WTC11 (cell line): ENCODE measurements around the gene ALMS1.

Experiments used
- ATF1 ChIP-seq: sonication (generic); formaldehyde crosslinking; IDR thresholded peaks from 2 replicates; pipeline ENCODE4 v1.8.1; 2023; ENCODE audit warnings: mild to moderate bottlenecking, moderate library complexity, missing genetic modification reagents
- CREB1 ChIP-seq: sonication (generic); formaldehyde crosslinking; IDR thresholded peaks from 2 replicates; pipeline ENCODE4 v1.8.0; 2023; ENCODE audit warnings: mild to moderate bottlenecking, missing genetic modification reagents
- CTCF ChIP-seq: fragments of 200-600 bp; IDR thresholded peaks from 2 replicates; pipeline ENCODE4 v1.8.0; 2022; ENCODE audit warnings: antibody characterized with exemption
- E2F1 ChIP-seq: sonication (generic); formaldehyde crosslinking; IDR thresholded peaks from 2 replicates; pipeline ENCODE4 v1.8.0; 2022; ENCODE audit warnings: mild to moderate bottlenecking, missing genetic modification reagents
- JAZF1 ChIP-seq: fragments of 250-450 bp; sonication (Bioruptor Pico); IDR thresholded peaks from 2 replicates; pipeline ENCODE4 v1.9.0; 2021; ENCODE audit warnings: moderate library complexity, mild to moderate bottlenecking, inconsistent platforms
- JUN ChIP-seq: sonication (generic); formaldehyde crosslinking; IDR thresholded peaks from 2 replicates; pipeline ENCODE4 v1.8.0; 2023; ENCODE audit warnings: mild to moderate bottlenecking, missing genetic modification reagents
- NR2C2 ChIP-seq: sonication (generic); formaldehyde crosslinking; IDR thresholded peaks from 2 replicates; pipeline ENCODE4 v1.8.0; 2022; ENCODE audit warnings: mild to moderate bottlenecking, missing genetic modification reagents
- SP1 ChIP-seq: sonication (generic); formaldehyde crosslinking; conservative IDR thresholded peaks from 2 replicates; pipeline ENCODE4 v1.8.1; 2022; ENCODE audit warnings: missing genetic modification reagents
- ZNF138 ChIP-seq: sonication (generic); formaldehyde crosslinking; conservative IDR thresholded peaks from 2 replicates; pipeline ENCODE4 v1.8.1; 2022; ENCODE audit warnings: mild to moderate bottlenecking, moderate library complexity, missing genetic modification reagents

GRCh38 chr2:73406996-73407395 lies 21.4 kb downstream of the ALMS1 start:
- TF ChIP-seq SP1 (CRISPR knock-in tag) (no peak), CTCF (no peak), E2F1 (CRISPR knock-in tag) (no peak), JAZF1 (no peak), ATF1 (no peak), ZNF138 (CRISPR knock-in tag) (no peak), NR2C2 (CRISPR knock-in tag) (no peak), JUN (CRISPR knock-in tag) (no peak), CREB1 (CRISPR knock-in tag) (no peak)
